Kidney epithelial cell (primary cell): ENCODE data around the gene RAPGEF4. TPM values are rescaled to one million over a fixed set of nuclear protein-coding genes. Genes with fewer than 3 reads are reported as not detected.

Source experiments
- DNase-seq: peaks from one replicate; pipeline ENCODE4 v3.0.0-alpha.2; 2010; ENCODE audit warnings: low read depth
- H3K27me3 ChIP-seq: 2 replicates; pipeline ENCODE4 v1.6.0; 2011; ENCODE audit warnings: low read length; ENCODE audit not compliant: control insufficient read depth, insufficient read depth
- H3K36me3 ChIP-seq: 2 replicates; pipeline ENCODE4 v1.5.1; 2011; ENCODE audit warnings: low read length; ENCODE audit not compliant: control insufficient read depth, insufficient read depth
- H3K4me3 ChIP-seq: 2 replicates; pipeline ENCODE4 v1.5.1; 2011; ENCODE audit warnings: low read depth, mild to moderate bottlenecking, control low read depth, low read length
- CTCF ChIP-seq: IDR thresholded peaks from 2 replicates; pipeline ENCODE4 v1.5.1; 2011; ENCODE audit warnings: mild to moderate bottlenecking, moderate library complexity, low read length, control low read depth, inconsistent platforms; ENCODE audit not compliant: insufficient read depth, poor library complexity, severe bottlenecking
- total RNA-seq: library from RNA; depleted of rRNA; stranded (reverse); fragments of >200 nt; gene quantifications from 2 replicates; pipeline ENCODE4 v1.2.3, GENCODE V29; 2015

Gene RAPGEF4
- total RNA-seq, 1 donor from 2014 or later, result 0.71 TPM

- no peaks in the 10 kb centered on the region for H3K36me3 ChIP-seq
- no peak for TF ChIP-seq CTCF
These were observed 75.4 kb downstream of the RAPGEF4 start for GRCh38 chr2:172811027-172811426.

GRCh38 chr2:172812158-172812744, 76.6 kb downstream of the RAPGEF4 start:
- DNase-seq, result no peak
- no peaks in the 10 kb centered on the region for H3K27me3 ChIP-seq
- H3K36me3 ChIP-seq, result no peaks in the 10 kb centered on the region
- no peak overlapping the region for H3K4me3 ChIP-seq
- no peak for TF ChIP-seq CTCF

More at GRCh38 chr2:172811027-172811426, 75.4 kb downstream of the RAPGEF4 start:
- Histone ChIP-seq H3K4me3 (no peak overlapping the region), H3K27me3 (no peaks in the 10 kb centered on the region)
- no peak for DNase-seq

GRCh38 chr2:172813314-172813888, 77.8 kb downstream of the RAPGEF4 start:
- peak; percentile 41 for TF ChIP-seq CTCF
- no peak for DNase-seq
- no peak overlapping the region for H3K4me3 ChIP-seq
- H3K27me3 ChIP-seq, result no peaks in the 10 kb centered on the region
- no peaks in the 10 kb centered on the region for H3K36me3 ChIP-seq

- no peak for DNase-seq
These were observed 81.8 kb downstream of the RAPGEF4 start for GRCh38 chr2:172817411-172817810.

GRCh38 chr2:172819943-172820342, 84.3 kb downstream of the RAPGEF4 start:
- TF ChIP-seq CTCF, result no peak
- Histone ChIP-seq H3K27me3 (no peaks in the 10 kb centered on the region), H3K4me3 (no peak overlapping the region), H3K36me3 (no peaks in the 10 kb centered on the region)
- no peak for DNase-seq

More at GRCh38 chr2:172817411-172817810, 81.8 kb downstream of the RAPGEF4 start:
- Histone ChIP-seq H3K36me3 (no peaks in the 10 kb centered on the region), H3K27me3 (no peaks in the 10 kb centered on the region), H3K4me3 (no peak overlapping the region)
- no peak for TF ChIP-seq CTCF
